GM12875 (cell line): ENCODE measurements around the gene INKA1.
"Not testable (repeated sequence)": the region's sequence is repeated elsewhere in the genome, so short reads cannot be mapped to it uniquely, and the experiment has no call there.

ENCODE experiments used
- H3K4me3 ChIP-seq: one replicate; pipeline ENCODE4 v1.5.1; 2011; ENCODE audit warnings: low read depth, low read length, control low read depth
- CTCF ChIP-seq: IDR thresholded peaks from 2 replicates; pipeline ENCODE4 v1.5.1; 2011; ENCODE audit warnings: low read depth, mild to moderate bottlenecking, control low read depth, inconsistent platforms, low read length, moderate library complexity, borderline replicate concordance; ENCODE audit not compliant: insufficient read depth

INKA1 gene

GRCh38 chr3:49813497-49814174 lies 10.6 kb downstream of the INKA1 start, which contains the start of gene UBA7:
Gene UBA7, minus strand, starts transcription at chr3:49813953. Its CDS starts 166 bp downstream, at chr3:49813787.
- H3K4me3 ChIP-seq, result peak within 1 kb of the TSS; percentile 58
- TF ChIP-seq CTCF, result no peak

- not testable (repeated sequence) for H3K4me3 ChIP-seq
Measured at GRCh38 chr3:49823131-49823530, 20.1 kb downstream of the INKA1 start.

- no peak for TF ChIP-seq CTCF
- H3K4me3 ChIP-seq, result no peak overlapping the region
Measured at GRCh38 chr3:49826016-49826415, 23.0 kb downstream of the INKA1 start.

GRCh38 chr3:49831341-49831740 lies 28.3 kb downstream of the INKA1 start:
- no peak for TF ChIP-seq CTCF
- H3K4me3 ChIP-seq, result no peak overlapping the region

- H3K4me3 ChIP-seq, result no peak overlapping the region
- peak; percentile 77 for TF ChIP-seq CTCF
Measured at GRCh38 chr3:49839193-49839809, 36.2 kb downstream of the INKA1 start.

GRCh38 chr3:49840388-49840787 lies 37.3 kb downstream of the INKA1 start:
- no peak for TF ChIP-seq CTCF
- H3K4me3 ChIP-seq, result no peak overlapping the region

GRCh38 chr3:49841126-49841696 lies 38.1 kb downstream of the INKA1 start:
- no peak overlapping the region for H3K4me3 ChIP-seq
- peak; percentile 61 for TF ChIP-seq CTCF
